Lower lobe of right lung (tissue), 2 donors: ENCODE data around the gene DYSF. TPM values are rescaled to one million over a fixed set of nuclear protein-coding genes. Genes with fewer than 3 reads are reported as not detected.

Experiments used
- ATAC-seq, 2 donors: fragments of 200-7000 bp; cut with Tn5 transposase; one replicate each; pipeline ENCODE4 v1.9.1; 2020 to 2022; ENCODE audit warnings: mild to moderate bottlenecking in 2 of 2, moderate library complexity in 2 of 2
- DNase-seq: peaks from one replicate; pipeline ENCODE4 v3.0.0-alpha.2; 2020
- H3K27ac ChIP-seq: fragments of 200-600 bp; one replicate; pipeline ENCODE4 v1.8.0; 2022
- H3K27me3 ChIP-seq: fragments of 200-600 bp; one replicate; pipeline ENCODE4 v1.8.0; 2022; ENCODE audit warnings: low read depth
- H3K36me3 ChIP-seq: fragments of 200-600 bp; one replicate; pipeline ENCODE4 v1.8.0; 2022; ENCODE audit warnings: mild to moderate bottlenecking
- H3K4me1 ChIP-seq: fragments of 200-600 bp; one replicate; pipeline ENCODE4 v1.8.0; 2022
- H3K4me3 ChIP-seq: fragments of 200-600 bp; one replicate; pipeline ENCODE4 v1.8.0; 2022; ENCODE audit warnings: mild to moderate bottlenecking
- H3K9me3 ChIP-seq: fragments of 200-600 bp; one replicate; pipeline ENCODE4 v1.8.0; 2022
- intact Hi-C: fragments of 100-400 bp; cut with DNase I; formaldehyde crosslinking; loops from one replicate; pipeline ENCODE4 v1.11.0; 2022
- total RNA-seq: library from RNA; stranded (reverse); fragmentation: NEBNext Ultra II Directional; extraction: Animal tissue kit (Norgen Biotek cat#: 25700); gene quantifications from one replicate; pipeline ENCODE4 v1.2.1, GENCODE V29; 2021
- TF ChIP-seq, protein P1 (sequence below): fragments of 200-600 bp; IDR thresholded peaks from one replicate; pipeline ENCODE4 v1.8.0; 2022; ENCODE audit warnings: antibody characterized with exemption, mild to moderate bottlenecking
- donor health status: DM: no; HTN: yes; CAD: no; lungs with severe emphysema.

Gene DYSF
- total RNA-seq, 1 donor from 2014 or later, result 41.2 TPM

DNA sequence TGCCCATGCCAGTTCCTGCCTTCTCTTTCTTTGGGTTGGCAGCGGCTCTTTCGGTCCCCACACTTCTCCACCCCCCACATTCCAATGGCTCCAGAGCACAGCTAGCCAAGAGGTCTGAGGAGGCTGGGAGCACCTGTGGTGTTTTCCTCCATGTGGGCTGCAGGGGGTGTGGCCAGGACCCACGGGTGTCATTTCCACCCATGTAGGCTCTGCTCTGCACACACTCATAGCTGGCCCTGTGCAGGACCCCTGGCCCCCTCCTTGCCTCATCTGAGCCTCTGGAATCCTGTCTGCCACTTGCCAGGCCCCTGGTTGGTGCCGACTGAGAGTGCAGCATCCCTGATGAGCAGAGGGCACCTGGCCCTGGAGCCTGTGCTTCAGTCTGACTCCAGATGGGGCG is 46.3 kb downstream of the DYSF start:
- TF ChIP-seq, protein P1, sequence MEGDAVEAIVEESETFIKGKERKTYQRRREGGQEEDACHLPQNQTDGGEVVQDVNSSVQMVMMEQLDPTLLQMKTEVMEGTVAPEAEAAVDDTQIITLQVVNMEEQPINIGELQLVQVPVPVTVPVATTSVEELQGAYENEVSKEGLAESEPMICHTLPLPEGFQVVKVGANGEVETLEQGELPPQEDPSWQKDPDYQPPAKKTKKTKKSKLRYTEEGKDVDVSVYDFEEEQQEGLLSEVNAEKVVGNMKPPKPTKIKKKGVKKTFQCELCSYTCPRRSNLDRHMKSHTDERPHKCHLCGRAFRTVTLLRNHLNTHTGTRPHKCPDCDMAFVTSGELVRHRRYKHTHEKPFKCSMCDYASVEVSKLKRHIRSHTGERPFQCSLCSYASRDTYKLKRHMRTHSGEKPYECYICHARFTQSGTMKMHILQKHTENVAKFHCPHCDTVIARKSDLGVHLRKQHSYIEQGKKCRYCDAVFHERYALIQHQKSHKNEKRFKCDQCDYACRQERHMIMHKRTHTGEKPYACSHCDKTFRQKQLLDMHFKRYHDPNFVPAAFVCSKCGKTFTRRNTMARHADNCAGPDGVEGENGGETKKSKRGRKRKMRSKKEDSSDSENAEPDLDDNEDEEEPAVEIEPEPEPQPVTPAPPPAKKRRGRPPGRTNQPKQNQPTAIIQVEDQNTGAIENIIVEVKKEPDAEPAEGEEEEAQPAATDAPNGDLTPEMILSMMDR, result no peak
- no peaks in the 10 kb centered on the region for H3K27me3 ChIP-seq
- H3K27ac ChIP-seq, result peak overlapping the region; percentile 79
- H3K4me3 ChIP-seq, result no peak overlapping the region
- H3K36me3 ChIP-seq, result no peaks in the 10 kb centered on the region
- H3K4me1 ChIP-seq, result peaks cover 39% of the 10 kb centered on the region
- no peaks in the 10 kb centered on the region for H3K9me3 ChIP-seq
- DNase-seq (no peak), ATAC-seq (no peak)
- intact Hi-C loops, result no loop called here

DNA sequence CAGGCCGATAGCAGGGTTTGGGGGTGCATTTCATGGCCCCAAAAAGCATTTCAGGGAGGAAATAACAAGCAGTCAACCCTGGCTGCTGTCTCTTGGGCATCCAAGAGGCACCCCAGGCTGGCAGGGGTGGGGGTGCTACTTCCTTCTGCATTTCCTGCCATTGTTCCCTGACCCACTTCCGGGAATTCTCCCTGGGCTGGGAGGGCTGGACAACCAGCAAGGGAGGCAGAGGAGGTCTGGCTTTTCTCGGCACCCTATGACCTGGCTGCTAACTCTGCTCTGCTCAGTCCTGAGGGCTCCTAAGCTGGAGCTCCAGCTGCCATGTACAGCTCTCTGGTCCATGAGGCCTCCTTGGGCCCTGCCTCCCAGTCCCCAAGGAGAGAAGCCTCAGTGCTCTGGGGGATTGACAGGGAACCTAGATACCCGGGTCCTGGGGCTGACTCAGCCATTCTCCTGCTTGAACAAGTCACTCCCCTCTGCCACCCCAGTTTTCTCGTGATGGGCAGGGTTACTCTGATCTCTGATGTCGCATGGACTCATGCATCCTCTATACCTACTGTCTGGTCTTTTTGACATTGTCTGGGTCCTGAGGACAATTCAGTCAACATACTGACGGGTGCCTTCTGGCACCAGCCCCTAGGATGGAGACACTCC is 47.2 kb downstream of the DYSF start:
- H3K27ac ChIP-seq, result peak overlapping the region; percentile 79
- no peak for DNase-seq
- intact Hi-C loops, result no loop called here

DNA sequence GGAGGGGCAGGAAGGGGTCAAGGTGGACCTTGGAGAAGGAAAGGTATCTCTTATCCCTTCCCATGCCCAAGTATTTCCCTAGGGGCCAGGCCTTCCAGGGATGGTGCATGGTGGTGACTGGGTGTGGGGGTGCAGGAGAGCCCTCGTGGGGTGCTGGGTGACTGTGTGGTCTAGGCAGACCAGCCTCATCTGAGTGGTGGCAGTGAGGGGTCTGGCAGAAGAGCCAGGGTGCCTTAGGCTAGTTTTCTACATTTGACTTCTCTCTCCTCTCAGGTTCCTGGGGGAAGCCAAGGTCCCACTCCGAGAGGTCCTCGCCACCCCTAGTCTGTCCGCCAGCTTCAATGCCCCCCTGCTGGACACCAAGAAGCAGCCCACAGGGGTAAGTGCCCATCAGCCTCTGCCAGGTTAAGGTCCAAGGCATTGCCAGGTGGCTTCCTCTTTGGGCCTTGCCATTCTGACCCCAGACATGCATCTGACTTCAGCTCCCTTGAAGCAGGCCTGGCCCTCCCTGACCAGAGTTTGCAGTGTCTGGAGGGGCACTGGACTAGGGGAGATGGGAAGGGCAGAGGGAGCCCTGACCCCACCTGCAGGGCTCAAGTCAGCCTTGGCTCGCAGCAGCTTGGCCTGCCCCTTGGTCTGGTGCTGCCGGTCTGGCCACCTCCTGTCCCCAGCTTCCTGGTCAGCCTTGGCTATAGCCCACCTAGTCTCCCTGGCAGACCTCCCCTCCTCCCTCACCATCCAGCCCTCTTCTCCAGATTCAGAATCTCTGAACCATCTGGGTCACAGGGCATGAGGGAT is 49.8 kb downstream of the DYSF start:
- no peak for ATAC-seq
- no peak for DNase-seq
- Histone ChIP-seq H3K4me3 (no peak overlapping the region), H3K27ac (peak overlapping the region; percentile 74), H3K36me3 (no peaks in the 10 kb centered on the region), H3K9me3 (no peaks in the 10 kb centered on the region), H3K4me1 (peaks cover 50% of the 10 kb centered on the region), H3K27me3 (no peaks in the 10 kb centered on the region)
- intact Hi-C loops, result no loop called here
- TF ChIP-seq, protein P1, result no peak

More for the DNA sequence above, 47.2 kb downstream of the DYSF start:
- TF ChIP-seq, protein P1, result no peak
- ATAC-seq, result peak; percentile 38 to 41
- H3K36me3 ChIP-seq, result no peaks in the 10 kb centered on the region
- no peaks in the 10 kb centered on the region for H3K9me3 ChIP-seq
- peaks cover 48% of the 10 kb centered on the region for H3K4me1 ChIP-seq
- H3K27me3 ChIP-seq, result no peaks in the 10 kb centered on the region
- no peak overlapping the region for H3K4me3 ChIP-seq

DNA sequence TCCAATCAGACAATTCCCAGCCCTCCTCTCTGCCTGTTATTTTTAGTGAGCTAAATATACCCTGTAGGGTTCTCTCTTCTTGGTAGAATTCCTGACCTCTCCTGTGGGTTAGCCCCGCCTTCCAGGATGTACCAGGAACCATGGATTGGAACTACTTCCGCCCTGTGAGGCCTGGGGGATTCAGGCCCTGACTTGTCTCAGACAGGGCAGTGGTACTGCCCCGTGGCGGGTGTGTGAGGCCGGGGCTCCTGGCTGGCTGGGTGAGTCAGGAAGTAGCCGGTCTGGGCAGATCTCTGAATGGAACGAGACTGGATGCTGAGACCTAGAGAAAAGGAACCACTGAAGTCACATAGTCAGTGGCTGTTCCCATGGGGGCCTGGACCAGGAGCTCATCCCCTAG is 50.5 kb downstream of the DYSF start:
- TF ChIP-seq, protein P1, result no peak
- Histone ChIP-seq H3K9me3 (no peaks in the 10 kb centered on the region), H3K4me3 (no peak overlapping the region), H3K4me1 (peaks cover 50% of the 10 kb centered on the region), H3K27ac (peak overlapping the region; percentile 74), H3K27me3 (no peaks in the 10 kb centered on the region), H3K36me3 (no peaks in the 10 kb centered on the region)
- DNase-seq (no peak), ATAC-seq (peak; percentile 51 to 52)
- intact Hi-C loops, result no loop called here

DNA sequence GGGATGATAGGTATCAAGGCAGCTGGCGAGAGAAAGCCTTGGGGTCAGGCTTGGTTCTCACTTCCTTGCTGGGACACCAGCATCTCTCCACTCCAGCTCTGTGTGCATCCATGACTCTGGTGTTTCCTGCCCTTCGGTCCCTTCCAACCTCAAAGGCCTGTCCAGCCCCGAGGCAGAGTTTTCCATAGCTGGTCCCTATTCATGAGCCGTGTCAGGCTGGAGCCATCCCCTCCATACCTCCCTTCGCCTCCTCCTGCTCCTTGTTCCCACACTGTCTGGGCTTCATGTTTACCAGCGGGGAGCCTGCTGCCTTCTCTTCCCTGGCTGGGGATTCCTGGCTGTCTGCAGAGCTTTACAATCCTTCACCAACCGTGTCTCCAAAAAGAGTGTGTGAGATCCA is 51.2 kb downstream of the DYSF start:
- ATAC-seq (no peak), DNase-seq (no peak)
- H3K27me3 ChIP-seq, result no peaks in the 10 kb centered on the region
- H3K27ac ChIP-seq, result peak overlapping the region; percentile 74
- no peaks in the 10 kb centered on the region for H3K9me3 ChIP-seq
- intact Hi-C loops, result no loop called here
- TF ChIP-seq, protein P1, result no peak
- no peak overlapping the region for H3K4me3 ChIP-seq
- H3K4me1 ChIP-seq, result peaks cover 49% of the 10 kb centered on the region
- H3K36me3 ChIP-seq, result no peaks in the 10 kb centered on the region
